ENCODE results near the gene MBNL1.
"Not testable (repeated sequence)": the region's sequence is repeated elsewhere in the genome, so short reads cannot be mapped to it uniquely, and the experiment has no call there.

The MBNL1 gene

DNA sequence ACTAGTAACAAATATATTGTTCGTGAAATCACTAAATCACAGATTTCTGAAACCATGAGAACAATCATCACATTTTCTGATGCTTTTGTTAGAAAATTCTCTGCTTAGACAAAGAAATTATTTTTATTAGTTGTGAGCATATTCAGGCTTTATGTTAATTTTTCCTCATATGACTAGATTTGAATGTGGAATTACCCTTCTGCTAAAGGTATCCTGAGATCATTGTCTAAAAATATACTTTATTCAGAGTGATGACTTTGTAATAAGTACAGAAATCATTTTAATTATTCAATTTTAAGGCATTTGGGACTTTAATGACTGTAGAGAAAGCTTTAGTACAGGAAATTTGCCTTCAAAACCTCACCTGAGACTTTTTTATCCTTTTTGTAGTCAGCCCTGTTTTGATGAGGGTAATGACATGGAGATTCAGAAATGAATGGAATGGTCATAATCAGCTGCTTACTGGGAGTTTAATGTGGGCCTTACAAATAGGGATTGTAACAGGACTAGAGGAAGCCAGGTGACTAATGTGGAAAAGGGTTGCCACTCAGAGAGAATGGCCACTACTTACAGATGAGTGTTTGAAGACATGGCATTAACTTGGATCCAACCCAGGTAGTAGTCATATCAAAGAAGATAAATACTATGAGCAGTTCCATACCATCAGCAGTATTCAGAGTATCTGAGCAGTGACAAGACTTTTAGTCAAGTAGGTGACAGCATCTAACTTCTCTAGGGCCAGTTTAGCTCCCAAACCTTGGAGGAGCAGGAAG, 148.3 kb downstream of the MBNL1 start:
- no peak for DNase-seq

DNA sequence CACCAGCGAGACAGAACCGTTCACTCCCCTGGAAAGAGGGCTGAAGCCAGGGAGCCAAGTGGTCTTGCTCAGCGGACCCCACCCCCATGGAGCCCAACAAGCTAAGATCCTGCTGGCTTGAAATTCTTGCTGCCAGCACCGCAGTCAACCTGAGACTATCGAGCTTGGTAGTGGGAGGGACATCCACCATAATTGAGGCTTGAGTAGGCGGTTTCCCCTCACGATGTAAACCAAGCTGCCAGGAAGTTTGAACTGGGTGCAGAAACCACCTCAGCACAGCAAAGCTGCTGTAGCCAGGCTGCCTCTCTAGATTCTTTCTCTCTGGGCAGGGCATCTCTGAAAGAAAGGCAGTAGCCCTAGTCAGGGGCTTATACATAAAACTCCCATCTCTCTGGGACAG, 151.0 kb downstream of the MBNL1 start:
- DNase-seq, result peak in 1 of 2 donors; percentile 25

DNA sequence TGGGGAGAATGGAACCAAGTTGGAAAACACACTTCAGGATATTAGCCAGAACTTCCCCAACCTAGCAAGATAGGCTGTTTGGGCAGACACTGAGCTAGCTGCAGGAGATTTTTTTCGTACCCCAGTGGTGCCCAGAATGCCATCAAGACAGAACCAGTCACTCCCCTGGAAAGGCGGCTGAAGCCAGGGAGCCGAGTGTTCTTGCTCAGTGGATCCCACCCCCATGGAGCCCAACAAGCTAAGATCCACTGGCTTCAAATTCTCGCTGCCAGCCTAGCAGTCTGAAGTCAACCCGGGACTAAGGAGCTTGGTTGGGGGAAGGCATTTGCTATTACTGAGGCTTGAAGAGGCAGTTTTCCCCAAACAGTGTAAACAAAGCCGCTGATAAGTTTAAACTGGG, 152.4 kb downstream of the MBNL1 start:
- no peak for DNase-seq

DNA sequence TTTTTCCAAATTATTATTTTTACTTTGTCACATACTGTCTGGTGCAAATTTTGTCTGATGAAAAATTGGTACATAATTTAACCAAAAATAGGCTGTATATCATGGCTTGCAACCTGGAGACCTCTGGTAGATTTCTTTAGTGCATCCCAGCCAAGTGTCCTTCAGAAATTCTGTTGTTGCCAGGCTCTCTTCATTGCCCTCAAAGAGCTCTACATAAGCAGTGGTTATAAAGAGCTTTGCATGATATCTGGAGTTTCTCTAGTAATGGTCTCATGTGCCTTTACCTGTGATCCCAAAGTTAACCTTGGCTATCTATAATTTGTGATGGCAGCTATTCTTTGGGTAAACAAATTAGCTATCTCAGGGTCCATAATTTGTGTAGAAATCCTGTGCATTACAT, 157.7 kb downstream of the MBNL1 start:
- DNase-seq, result no peak

DNA sequence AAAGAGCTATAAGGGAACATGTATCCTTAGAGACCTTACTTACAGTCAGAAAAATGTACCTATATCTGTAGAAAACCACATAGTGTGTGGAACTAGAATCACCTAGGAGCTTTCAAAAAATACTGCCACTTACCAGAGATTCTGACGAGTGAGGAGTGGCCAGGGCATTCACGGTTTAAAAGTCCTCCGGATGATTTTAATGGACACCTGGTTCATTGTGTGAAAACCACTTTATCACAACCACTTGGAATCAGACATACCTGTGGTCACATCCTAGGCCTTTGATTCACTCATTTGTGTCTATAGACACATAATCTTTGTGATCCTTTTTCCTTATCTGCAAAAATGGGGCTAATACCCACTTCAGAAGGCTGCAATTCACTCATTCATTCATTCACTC, 159.8 kb downstream of the MBNL1 start:
- no peak for DNase-seq

DNA sequence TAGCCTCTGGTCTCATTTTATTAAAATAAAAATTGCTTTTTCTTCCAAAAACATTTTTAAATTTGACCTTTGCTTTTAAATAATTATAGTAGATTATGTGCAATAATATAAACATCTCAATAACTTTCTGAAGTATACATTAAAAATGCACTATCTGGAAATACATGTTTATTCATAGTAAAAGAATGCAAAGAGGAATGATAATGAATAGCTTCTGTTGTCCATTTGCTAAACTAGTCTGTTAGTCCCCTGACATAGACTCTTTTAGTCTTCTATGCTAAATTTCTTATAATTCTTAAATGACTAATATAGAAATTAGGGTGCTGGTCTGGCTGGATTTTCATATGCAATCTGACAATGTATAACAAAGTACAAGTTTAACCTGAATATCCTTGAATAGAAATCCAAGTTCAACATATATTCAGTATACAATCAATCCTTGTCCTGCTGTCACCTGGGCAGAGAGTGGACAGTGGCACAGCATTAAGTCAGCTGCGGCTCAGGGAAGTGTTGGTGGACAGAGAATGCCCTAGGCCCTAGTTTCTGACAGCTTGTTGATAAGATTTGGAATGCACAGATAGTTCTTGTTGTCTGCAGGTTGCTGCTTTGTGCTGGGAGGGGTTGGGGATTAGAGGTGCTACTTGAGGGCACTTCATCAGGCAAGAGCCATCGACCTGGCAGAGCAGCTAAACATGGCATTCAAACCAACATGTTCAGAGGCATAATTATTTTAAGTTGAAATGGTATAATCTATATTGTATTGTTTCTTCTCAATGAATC, 161.7 kb downstream of the MBNL1 start:
- no peak for DNase-seq

DNA sequence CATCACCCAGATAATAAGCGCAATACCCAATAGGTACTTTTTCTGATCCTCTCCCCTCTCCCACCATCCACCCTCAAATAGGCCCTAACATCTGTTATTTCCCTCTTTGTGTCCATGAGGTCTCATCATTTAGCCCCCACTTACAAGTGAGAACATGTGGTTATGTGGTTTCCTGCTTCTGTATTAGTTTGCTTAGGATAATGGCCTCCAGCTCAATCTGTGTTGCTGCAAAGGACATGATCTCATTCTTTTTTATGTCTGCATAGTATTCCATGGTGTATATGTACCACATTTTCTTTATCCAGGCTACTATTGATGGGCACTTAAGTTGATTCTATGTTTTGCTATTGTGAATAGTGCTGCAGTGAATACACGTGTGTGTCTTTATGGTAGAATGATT, 165.4 kb downstream of the MBNL1 start:
- DNase-seq, result no peak

DNA sequence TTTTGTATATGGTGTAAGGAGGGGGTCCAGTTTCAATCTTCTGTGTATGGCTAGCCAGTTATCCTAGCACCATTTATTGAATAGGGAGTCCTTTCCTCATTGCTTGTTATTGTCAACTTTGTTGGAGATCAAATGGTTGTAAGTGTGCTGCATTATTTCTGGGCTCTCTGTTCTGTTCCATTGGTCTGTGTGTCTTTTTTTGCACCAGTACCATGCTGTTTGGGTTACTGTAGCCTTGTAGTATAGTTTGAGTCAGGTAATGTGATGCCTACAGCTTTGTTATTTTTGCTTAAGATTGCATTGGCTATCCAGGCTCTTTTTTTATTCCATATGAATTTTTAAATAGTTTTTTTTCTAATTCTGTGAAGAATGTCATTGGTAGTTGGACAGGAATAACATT, 166.5 kb downstream of the MBNL1 start:
- not testable (repeated sequence) for DNase-seq

DNA sequence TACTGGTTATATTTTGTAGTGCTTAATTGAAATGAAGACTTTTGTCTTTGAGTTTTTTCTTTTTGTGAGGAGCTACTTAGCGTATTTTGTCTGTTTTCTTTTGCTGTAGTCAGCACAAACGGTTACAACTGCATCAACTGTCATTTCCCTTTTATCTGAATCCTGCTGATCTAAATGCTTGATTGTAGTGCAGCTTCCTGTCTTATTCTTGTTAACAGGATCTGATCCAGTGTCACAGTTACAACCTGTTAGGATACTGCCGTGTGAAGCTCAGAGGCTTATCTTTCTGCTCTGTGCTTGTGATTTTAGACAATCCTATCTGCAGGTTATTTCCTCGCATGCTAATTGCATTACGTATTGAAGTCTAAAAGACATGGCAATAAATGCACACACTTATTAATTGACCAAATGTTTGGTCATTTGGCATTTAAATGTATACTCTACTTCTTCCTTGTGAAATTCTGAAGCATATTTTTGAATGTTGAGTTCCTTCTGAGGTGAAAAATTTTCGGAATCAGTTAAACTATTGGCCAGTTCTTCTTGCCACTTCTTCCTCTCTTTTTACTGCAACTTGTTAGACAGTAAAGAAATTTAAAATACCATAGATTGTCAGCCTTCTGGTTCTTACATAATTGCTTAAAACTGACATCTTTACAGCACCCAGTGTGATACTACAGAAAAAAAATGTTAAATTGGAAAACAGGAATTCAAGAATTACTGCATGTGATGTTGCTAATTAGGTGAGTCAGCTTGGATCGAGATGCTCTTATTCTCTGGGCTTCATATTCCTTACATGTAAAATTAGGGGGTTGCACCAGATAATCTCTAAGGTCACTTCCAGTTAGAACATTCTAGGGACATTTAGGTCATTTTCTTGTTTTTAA, 168.2 kb downstream of the MBNL1 start:
- DNase-seq, result no peak

DNA sequence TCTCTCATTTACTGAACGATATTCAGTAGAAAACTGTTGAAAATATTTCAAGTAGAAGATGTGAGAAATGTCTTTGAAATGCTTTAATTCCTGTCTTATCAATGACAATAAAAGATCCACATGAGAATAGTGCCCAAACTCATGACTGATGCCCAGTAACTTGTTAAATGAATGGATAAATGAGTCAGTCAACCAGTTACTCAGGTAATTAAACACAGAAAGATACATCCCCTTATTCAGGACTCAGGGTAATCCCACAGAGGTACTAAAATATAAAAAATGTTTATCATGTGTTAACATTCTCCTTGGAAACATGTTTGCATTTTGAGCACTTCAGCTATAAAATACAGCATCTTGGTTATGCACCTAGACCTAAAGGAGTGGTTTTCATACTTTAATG, 169.5 kb downstream of the MBNL1 start:
- no peak for DNase-seq

DNA sequence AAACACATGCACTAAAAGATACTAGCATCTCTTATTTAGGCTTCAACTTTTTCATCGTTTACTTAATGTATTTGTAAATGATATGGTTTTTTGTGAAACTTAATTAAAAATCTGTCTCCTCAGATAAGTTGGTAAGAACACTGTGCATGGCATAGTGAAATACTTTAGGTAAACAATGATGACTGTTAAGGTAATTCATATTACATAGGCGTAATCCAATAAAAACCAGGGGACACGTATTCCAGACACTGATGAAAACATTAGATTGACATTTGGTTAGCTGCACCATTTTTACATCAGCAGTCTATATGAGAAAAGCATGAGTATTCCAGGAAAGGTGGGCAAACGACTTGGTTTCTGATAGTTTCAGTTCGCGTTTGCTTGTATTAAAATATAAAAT, 170.0 kb downstream of the MBNL1 start:
- no peak for DNase-seq

DNA sequence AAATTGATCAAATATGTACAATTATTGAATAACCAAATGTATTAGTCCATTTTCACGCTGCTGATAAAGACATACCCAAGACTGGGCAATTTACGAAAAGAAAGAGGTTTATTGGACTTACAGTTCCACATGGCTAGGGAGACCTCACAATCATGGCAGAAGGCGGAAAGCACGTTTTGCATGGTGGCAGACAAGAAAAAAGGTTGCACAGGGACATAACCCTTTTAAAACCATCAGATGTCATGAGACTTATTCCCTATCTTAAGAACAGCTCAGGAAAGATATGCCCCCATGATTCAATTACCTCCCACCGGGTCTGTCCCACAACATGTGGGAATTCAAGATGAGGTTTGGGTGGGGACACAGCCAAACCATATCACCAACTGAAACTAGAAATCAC, 171.5 kb downstream of the MBNL1 start:
- not testable (repeated sequence) for DNase-seq

DNA sequence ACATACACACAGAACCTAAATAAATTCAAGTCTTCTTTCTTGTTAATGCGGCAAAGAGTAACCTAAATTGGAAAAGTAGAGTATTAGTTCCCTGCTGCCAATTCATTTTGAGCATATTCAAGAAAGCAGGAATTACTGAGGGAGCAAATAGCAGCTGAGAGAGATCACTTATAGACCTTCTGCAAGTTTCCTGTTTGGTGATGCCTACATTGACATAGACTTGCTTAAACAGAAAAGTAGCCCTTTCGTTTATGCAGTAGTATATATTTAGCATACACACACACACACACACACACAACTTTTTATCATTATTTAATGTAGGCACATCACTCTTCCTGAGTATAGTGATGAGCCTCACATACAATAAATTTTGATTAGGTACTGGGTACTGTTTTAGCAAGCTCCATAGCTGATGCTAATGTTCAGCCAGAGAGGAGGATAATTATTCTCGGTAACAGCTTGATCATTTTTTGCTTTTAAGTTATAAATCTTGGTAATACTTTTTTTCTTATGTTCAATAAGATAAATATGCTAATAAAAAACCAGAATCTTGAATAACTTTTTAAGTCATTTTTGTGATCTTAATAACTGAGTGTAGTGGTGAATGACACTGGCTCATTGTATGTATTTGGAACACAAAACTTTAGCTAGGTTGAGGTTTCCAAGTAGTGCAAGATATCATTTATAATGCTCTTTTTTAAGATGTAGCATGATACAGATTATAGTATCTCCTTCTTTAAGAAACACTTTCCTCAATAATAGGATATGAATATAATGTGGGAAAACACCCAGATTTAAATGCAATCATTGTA, 174.7 kb downstream of the MBNL1 start:
- no peak for DNase-seq

DNA sequence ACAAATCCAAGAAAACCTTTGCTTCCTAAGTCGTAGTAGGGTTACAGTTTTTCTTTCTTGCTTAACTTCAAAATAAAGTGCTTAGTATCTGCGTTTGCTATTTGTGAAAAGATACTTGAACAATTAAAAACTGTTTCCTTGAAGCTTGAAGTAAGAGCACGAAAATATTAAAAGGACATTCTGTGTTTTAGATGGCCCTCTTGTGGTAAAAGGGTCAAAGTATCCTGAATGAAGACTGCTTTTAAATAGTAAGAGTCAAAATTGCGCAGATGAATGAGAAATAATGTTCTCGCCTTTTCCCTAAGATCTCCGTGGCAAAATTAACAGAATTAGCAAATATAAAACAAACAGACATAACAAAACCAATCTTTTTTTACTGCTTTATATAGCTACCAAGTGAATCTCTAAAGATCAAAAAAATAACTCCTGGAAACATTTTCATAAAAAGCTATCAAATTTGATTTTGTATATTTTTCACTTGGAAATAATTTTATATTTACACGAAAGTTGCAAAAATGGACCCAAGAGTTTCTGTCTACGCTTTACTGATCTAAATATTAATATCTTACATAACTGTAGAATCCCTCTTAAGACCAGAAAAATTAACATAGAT, 175.4 kb downstream of the MBNL1 start:
- no peak for DNase-seq

DNA sequence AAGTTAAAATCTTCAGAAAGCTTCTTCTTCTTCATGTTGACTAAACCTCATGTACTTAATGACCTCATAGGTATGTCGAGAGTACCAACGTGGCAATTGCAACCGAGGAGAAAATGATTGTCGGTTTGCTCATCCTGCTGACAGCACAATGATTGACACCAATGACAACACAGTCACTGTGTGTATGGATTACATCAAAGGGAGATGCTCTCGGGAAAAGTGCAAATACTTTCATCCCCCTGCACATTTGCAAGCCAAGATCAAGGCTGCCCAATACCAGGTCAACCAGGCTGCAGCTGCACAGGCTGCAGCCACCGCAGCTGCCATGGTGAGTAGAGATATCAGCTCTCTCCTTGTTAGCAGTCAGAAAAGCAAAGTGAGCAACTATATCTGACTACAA, 176.5 kb downstream of the MBNL1 start:
- no peak for DNase-seq

DNA sequence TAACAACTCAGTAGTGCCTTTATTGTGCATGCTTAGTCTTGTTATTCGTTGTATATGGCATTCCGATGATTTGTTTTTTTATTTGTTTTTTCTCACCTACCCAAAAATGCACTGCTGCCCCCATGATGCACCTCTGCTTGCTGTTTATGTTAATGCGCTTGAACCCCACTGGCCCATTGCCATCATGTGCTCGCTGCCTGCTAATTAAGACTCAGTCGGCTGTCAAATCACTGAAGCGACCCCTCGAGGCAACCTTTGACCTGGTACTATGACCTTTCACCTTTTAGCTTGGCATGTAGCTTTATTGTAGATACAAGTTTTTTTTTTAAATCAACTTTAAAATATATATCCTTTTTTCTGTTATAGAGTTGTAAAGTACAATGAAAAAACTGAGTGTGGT, 177.8 kb downstream of the MBNL1 start:
- no peak for DNase-seq

DNA sequence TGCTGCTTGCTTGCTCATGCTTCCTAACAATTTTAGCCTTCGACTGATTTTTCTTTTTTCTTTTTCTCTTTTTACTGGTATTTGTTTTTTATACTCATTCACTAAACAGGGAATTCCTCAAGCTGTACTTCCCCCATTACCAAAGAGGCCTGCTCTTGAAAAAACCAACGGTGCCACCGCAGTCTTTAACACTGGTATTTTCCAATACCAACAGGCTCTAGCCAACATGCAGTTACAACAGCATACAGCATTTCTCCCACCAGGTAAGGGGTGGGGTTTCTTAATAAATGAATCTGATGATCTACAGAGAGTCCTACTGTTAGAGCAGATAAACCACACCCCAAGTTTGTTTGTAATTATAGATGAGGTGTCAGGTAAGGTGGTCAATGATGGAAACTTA, 178.8 kb downstream of the MBNL1 start:
- DNase-seq, result no peak

DNA sequence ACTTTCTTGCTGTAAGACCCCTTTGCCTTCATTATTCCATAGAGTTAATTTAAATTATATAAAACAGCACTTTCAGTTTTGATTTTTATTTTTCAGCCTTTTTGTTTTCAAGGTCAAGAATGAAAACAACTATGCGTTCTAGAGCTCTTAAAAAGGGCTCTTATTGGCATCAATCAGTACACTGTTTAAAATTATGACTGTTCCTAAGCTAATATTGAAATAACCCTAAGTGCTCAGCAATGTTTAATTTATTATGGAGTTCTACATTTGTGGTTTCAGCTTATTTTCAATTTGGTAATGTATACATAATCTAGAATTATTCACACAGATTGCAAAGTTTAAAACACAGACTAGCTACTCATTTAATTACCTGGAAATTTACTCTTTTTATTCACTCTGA, 179.4 kb downstream of the MBNL1 start:
- no peak for DNase-seq

DNA sequence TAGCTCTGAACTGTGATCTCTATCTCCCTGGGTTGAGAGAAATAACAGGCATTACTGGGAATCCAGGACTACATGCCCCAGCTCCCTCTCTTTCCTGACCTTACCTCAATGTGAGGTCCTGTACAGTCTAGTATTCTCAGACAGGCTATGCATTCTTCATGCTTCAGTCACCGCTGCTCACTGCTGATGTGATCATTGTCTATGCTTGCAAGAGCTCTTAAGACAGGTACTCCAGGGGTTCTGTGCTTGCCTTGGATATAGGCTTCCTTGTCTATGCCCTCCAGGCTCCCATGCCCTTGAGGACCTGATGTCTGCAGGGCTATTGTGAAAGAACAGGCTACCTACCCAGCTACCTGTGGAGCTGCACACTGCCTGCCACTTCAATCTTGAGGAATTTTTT, 183.6 kb downstream of the MBNL1 start:
- DNase-seq, result no peak

DNA sequence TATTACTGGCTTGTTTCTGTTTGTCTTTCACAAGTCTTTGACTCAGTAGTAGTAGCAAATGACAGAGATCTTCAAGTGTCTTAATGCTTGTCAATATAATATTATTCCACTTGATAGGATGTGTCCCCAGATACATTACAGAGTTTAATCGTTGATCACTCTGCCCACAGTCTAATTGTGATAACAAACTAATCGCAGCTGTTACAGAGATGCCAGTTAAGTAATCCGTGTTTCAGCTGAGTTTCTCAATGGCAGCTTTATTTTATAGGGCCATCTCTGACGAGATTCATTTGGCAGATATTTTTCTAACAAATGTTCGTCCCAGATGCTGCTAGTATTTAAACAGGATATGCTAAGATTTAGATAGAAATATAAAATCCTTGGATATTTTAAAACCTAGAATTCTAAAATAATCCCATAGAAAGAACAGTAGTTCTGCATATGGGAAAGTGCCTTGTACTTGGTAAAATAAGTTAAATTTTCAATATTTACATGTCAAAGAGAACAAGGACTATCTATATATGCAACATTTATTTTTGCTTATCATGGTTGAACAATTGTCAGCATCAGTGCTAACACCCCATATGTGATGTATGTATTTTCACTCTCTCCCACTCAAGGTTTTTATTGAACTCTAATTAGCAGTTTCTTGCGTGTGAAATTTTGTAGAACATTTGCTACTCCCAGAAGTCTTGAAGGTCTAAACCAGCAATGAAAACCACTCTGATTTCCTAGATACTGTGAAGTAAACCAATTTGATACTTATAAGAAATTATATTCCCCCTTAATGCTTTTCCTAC, 185.5 kb downstream of the MBNL1 start:
- DNase-seq, result no peak

DNA sequence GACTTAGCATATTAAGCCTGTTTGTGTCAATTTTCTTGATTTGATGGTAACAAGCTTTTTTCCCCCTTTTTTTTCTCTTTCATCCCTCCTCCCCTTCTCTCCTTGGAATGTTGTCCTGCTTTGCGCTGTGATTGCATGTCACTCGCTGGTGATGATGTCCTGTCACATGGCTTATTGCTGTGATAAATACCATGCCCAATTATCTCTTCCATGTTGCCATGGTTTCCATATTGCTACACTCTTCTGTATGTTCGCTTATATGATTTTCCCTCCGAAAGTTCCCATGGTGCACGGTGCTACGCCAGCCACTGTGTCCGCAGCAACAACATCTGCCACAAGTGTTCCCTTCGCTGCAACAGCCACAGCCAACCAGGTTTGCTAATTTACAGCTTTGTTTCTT, 187.3 kb downstream of the MBNL1 start:
- no peak for DNase-seq

All from stimulated activated CD4-positive, alpha-beta T cell treated with anti-CD3 and anti-CD28 coated beads, Interleukin-2, amount 100 ng/mL, for 24 hours (primary cell).